Cardiac ventricle fibroblast (primary cell): ENCODE measurements around the gene ZNF764. TPM values are rescaled to one million over a fixed set of nuclear protein-coding genes. Genes with fewer than 3 reads are reported as not detected.

ENCODE experiments used
- total RNA-seq: library from RNA; depleted of rRNA; stranded (reverse); fragments of >200 nt; gene quantifications from 2 replicates; pipeline ENCODE4 v1.2.3, GENCODE V29; 2015

The ZNF764 gene
- 7.9 and 8.9 TPM in 2 replicates for total RNA-seq

GRCh38 chr16:30557957-30558788 lies at the start of gene ZNF764:
TSS of gene ZNF764 (minus strand) at chr16:30558374. CDS start at chr16:30558182, 192 bp downstream.

GRCh38 chr16:30585400-30586191 lies 27.4 kb upstream of the ZNF764 start, which contains the start of gene ZNF785:
TSS of gene ZNF785 (minus strand) at chr16:30585697. CDS start at chr16:30585611, 86 bp downstream.

GRCh38 chr16:30571445-30572322 lies 13.5 kb upstream of the ZNF764 start, which contains the start of gene ZNF688:
TSS of gene ZNF688 (minus strand) at chr16:30571714. CDS start at chr16:30571629, 85 bp downstream.

GRCh38 chr16:30534368-30535105 lies 23.6 kb downstream of the ZNF764 start, which contains the start of gene ZNF747:
TSS of gene ZNF747 (minus strand) at chr16:30534858. CDS start at chr16:30534679, 179 bp downstream.

GRCh38 chr16:30526137-30526822 lies 31.9 kb downstream of the ZNF764 start, which contains the start of gene ZNF768:
TSS of gene ZNF768 (minus strand) at chr16:30526566. CDS start at chr16:30526413, 153 bp downstream.

Other genes with a start within 250 kb of the ZNF764 start
- gene CD2BP2, start 203.1 kb downstream of the ZNF764 start, total RNA-seq, result 31.3 and 43.4 TPM in 2 replicates
- gene TBC1D10B, start 187.9 kb downstream of the ZNF764 start, total RNA-seq, result 33.1 and 39.3 TPM in 2 replicates
- gene MYL11, start 183.6 kb downstream of the ZNF764 start, total RNA-seq, result not detected in 2 replicates
- 0.50 TPM in 1 of 2 replicates, not detected in the other for gene SEPTIN1, start 175.8 kb downstream of the ZNF764 start, total RNA-seq
- gene ZNF48, start 163.0 kb downstream of the ZNF764 start, total RNA-seq, result 2.4 and 3.5 TPM in 2 replicates
- gene ZNF771, start 150.8 kb downstream of the ZNF764 start, total RNA-seq, result 28.0 and 32.5 TPM in 2 replicates
- gene DCTPP1, start 128.3 kb downstream of the ZNF764 start, total RNA-seq, result 12.6 and 16.9 TPM in 2 replicates
- gene SEPHS2, start 112.5 kb downstream of the ZNF764 start, total RNA-seq, result 23.2 and 25.8 TPM in 2 replicates
- gene ITGAL, start 85.6 kb downstream of the ZNF764 start, total RNA-seq, result not detected in 2 replicates
- 15.4 and 18.7 TPM in 2 replicates for gene ZNF768, start 31.8 kb downstream of the ZNF764 start, total RNA-seq
- gene ZNF747, start 23.5 kb downstream of the ZNF764 start, total RNA-seq, result 7.8 and 10.0 TPM in 2 replicates
- 10.4 and 11.6 TPM in 2 replicates for gene ZNF688, start 13.3 kb upstream of the ZNF764 start, total RNA-seq
- 6.8 and 18.9 TPM in 2 replicates for gene ZNF785, start 27.3 kb upstream of the ZNF764 start, total RNA-seq
- 7.1 and 9.8 TPM in 2 replicates for gene ZNF689, start 52.0 kb upstream of the ZNF764 start, total RNA-seq
- gene PRR14, start 92.6 kb upstream of the ZNF764 start, total RNA-seq, result 16.0 and 24.8 TPM in 2 replicates
- 25.1 and 30.0 TPM in 2 replicates for gene FBRS, start 100.1 kb upstream of the ZNF764 start, total RNA-seq
- 21.4 and 34.3 TPM in 2 replicates for gene SRCAP, start 140.8 kb upstream of the ZNF764 start, total RNA-seq
- 13.2 and 17.8 TPM in 2 replicates for gene PHKG2, start 190.1 kb upstream of the ZNF764 start, total RNA-seq
- 0.62 and 0.93 TPM in 2 replicates for gene CFAP119, start 203.7 kb upstream of the ZNF764 start, total RNA-seq
- 68.0 and 87.4 TPM in 2 replicates for gene RNF40, start 203.9 kb upstream of the ZNF764 start, total RNA-seq
- 11.7 and 15.0 TPM in 2 replicates for gene ZNF629, start 228.8 kb upstream of the ZNF764 start, total RNA-seq